Measurements from ENCODE around the gene PTPRS. TPM values are rescaled to one million over a fixed set of nuclear protein-coding genes. Genes with fewer than 3 reads are reported as not detected.

The PTPRS gene
- polyA plus RNA-seq, 1 donor (not counting 4 experiments of a cell fraction or from before 2014, with no cell fraction given) = 2.5 TPM

DNA sequence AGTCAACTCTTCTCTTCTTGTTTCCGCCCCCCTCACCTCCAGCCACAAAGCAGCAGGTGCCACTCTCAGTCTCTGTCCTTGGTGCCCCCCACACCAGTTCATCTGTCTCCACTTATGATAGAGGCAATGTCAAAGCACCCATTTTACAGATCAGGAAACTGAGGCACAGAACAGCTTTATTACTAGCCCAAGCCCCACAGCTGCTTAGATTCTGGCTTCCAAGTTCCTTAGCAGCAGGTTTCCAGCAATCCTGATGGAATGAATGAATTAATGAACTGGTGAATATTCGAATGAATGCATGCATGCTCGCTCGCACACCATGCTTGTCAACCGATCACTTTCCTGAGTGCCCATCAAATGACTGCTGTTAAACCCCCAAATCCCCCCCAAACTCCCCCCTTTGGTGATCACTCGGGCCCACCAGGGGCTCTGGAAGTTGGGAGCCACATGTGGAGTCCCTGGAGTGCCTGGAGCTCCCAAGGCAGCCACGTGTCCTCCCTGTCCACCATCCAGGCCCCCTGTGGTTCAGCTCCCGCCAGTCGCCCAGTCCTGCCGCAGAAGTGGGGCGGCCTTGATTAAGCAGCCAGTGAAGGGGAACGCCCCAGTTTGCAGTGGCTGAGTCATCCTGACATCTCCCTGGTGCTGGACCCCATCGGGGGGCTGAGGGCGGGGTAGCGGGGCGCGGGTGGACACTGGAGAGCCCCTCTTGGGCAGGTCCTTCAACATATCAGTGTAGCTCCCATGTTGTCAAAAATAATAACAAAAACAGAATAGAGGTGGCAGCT lies 6.8 kb downstream of the PTPRS start:
- Histone ChIP-seq H3K9me1 (ENCODE audit: control insufficient read depth, extremely low read depth, insufficient read depth, low read length) (no peaks in the 10 kb centered on the region), H3K4me2 (ENCODE audit: control insufficient read depth, extremely low read depth, insufficient read depth, low read depth, low read length) (no peak overlapping the region), H3K4me1 (ENCODE audit: control insufficient read depth, extremely low read depth, insufficient read depth, low read length) (peaks cover under 1% of the 10 kb centered on the region), H4K20me1 (ENCODE audit: control insufficient read depth, extremely low read depth, insufficient read depth, low read length) (no peaks in the 10 kb centered on the region), H3K79me2 (ENCODE audit: control insufficient read depth, insufficient read depth, low read length) (no peaks in the 10 kb centered on the region), H3K27me3 (ENCODE audit: control insufficient read depth, extremely low read depth, insufficient read depth, low read length) (peaks cover 23% of the 10 kb centered on the region), H2AFZ (ENCODE audit: control insufficient read depth, low read length) (no peak overlapping the region), H3K27ac (ENCODE audit: control insufficient read depth, insufficient read depth, low read length) (no peak overlapping the region), H3K4me3 (ENCODE audit: control insufficient read depth in 2 of 3, extremely low read depth in 1 of 3, insufficient read depth in 2 of 3, low read depth in 1 of 3, low read length in 3 of 3) (no peak overlapping the region), H3K36me3 (ENCODE audit: control insufficient read depth in 2 of 2, extremely low read depth in 1 of 2, insufficient read depth in 2 of 2, low read length in 2 of 2) (no peaks in the 10 kb centered on the region), H3K9me3 (ENCODE audit: control insufficient read depth, low read depth, low read length) (no peaks in the 10 kb centered on the region), H3K9ac (ENCODE audit: control insufficient read depth, extremely low read depth, insufficient read depth, low read length) (no peak overlapping the region)
- TF ChIP-seq EZH2 (IDR thresholded peaks at IDR 0.05; ENCODE audit: low read length) = no peak
- dilution Hi-C loops (cut with MboI; ENCODE audit: extremely low pct_ligation_motif_present, low sequenced_read_pairs) = no loop called here
- no peak for DNase-seq (ENCODE audit: low read depth, low spot score)
- no peak for FAIRE-seq

DNA sequence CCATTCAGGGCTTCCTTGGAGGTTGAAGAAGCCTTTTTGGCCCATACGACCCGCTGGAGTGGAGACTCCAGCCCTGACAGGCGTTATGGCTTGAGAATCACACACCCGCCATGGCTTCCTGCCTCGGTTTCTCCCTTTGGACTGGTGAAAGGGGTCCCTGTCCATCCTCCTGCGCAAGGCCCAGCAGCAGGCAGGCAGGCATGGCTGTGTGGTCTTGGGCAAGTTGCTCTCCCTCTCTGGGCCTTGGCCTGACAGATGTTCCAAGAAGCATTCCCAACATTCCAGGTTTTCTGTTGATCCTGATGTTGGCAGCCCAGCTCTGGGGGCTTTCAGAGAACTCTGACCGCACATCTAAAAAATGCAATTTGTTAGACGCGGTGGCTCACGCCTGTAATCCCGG lies 8.1 kb downstream of the PTPRS start:
- Histone ChIP-seq H3K4me3 (ENCODE audit: control insufficient read depth in 2 of 3, extremely low read depth in 1 of 3, insufficient read depth in 2 of 3, low read depth in 1 of 3, low read length in 3 of 3) (no peak overlapping the region), H4K20me1 (ENCODE audit: control insufficient read depth, extremely low read depth, insufficient read depth, low read length) (no peaks in the 10 kb centered on the region), H3K27me3 (ENCODE audit: control insufficient read depth, extremely low read depth, insufficient read depth, low read length) (peaks cover 11% of the 10 kb centered on the region), H3K9me1 (ENCODE audit: control insufficient read depth, extremely low read depth, insufficient read depth, low read length) (no peaks in the 10 kb centered on the region), H3K79me2 (ENCODE audit: control insufficient read depth, insufficient read depth, low read length) (no peaks in the 10 kb centered on the region), H2AFZ (ENCODE audit: control insufficient read depth, low read length) (no peak overlapping the region), H3K4me1 (ENCODE audit: control insufficient read depth, extremely low read depth, insufficient read depth, low read length) (no peaks in the 10 kb centered on the region), H3K27ac (ENCODE audit: control insufficient read depth, insufficient read depth, low read length) (no peak overlapping the region), H3K4me2 (ENCODE audit: control insufficient read depth, extremely low read depth, insufficient read depth, low read depth, low read length) (no peak overlapping the region), H3K36me3 (ENCODE audit: control insufficient read depth in 2 of 2, extremely low read depth in 1 of 2, insufficient read depth in 2 of 2, low read length in 2 of 2) (no peaks in the 10 kb centered on the region), H3K9me3 (ENCODE audit: control insufficient read depth, low read depth, low read length) (no peaks in the 10 kb centered on the region), H3K9ac (ENCODE audit: control insufficient read depth, extremely low read depth, insufficient read depth, low read length) (no peak overlapping the region)
- TF ChIP-seq, protein P1, sequence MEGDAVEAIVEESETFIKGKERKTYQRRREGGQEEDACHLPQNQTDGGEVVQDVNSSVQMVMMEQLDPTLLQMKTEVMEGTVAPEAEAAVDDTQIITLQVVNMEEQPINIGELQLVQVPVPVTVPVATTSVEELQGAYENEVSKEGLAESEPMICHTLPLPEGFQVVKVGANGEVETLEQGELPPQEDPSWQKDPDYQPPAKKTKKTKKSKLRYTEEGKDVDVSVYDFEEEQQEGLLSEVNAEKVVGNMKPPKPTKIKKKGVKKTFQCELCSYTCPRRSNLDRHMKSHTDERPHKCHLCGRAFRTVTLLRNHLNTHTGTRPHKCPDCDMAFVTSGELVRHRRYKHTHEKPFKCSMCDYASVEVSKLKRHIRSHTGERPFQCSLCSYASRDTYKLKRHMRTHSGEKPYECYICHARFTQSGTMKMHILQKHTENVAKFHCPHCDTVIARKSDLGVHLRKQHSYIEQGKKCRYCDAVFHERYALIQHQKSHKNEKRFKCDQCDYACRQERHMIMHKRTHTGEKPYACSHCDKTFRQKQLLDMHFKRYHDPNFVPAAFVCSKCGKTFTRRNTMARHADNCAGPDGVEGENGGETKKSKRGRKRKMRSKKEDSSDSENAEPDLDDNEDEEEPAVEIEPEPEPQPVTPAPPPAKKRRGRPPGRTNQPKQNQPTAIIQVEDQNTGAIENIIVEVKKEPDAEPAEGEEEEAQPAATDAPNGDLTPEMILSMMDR (optimal IDR thresholded peaks at IDR 0.05 in 1 of 3, IDR thresholded peaks at IDR 0.05 in 1 of 3, conservative IDR thresholded peaks at IDR 0.05 in 1 of 3; ENCODE audit: extremely low read depth in 1 of 3, insufficient read depth in 2 of 3, low read length in 3 of 3) = no peak
- no peak for TF ChIP-seq EZH2 (IDR thresholded peaks at IDR 0.05; ENCODE audit: low read length)
- DNase-seq (ENCODE audit: low read depth, low spot score) (no peak), FAIRE-seq (no peak)
- dilution Hi-C loops (cut with MboI; ENCODE audit: extremely low pct_ligation_motif_present, low sequenced_read_pairs) = no loop called here

Data from keratinocyte (primary cell).